ENCODE measurements around the gene MAST4.

Gene MAST4

GRCh38 chr5:67003685-67003934 is 407.4 kb downstream of the MAST4 start:
- in situ Hi-C loops (cut with HindIII; ENCODE audit: low pct_ligation_motif_present, low sequenced_read_pairs) = no loop called here
- peak overlapping the region; percentile 47 for H3K27ac ChIP-seq
- peak overlapping the region; percentile 69 for H3K4me3 ChIP-seq (ENCODE audit: low read depth, low read length)
- no peaks in the 10 kb centered on the region for H3K27me3 ChIP-seq (replicated peaks)
- no peak for TF ChIP-seq CTCF (IDR thresholded peaks at IDR 0.05; ENCODE audit: low read depth, low read length, missing control alignments)
- no peak for DNase-seq
- no peaks in the 10 kb centered on the region for H3K36me3 ChIP-seq (replicated peaks)

- in situ Hi-C loops (cut with HindIII; ENCODE audit: low pct_ligation_motif_present, low sequenced_read_pairs) = no loop called here
- no peak for TF ChIP-seq CTCF (IDR thresholded peaks at IDR 0.05; ENCODE audit: low read depth, low read length, missing control alignments)
- DNase-seq = peak; percentile 95
- Histone ChIP-seq H3K4me3 (ENCODE audit: low read depth, low read length) (peak overlapping the region; percentile 69), H3K27me3 (replicated peaks) (no peaks in the 10 kb centered on the region), H3K27ac (peak overlapping the region; percentile 47), H3K36me3 (replicated peaks) (no peaks in the 10 kb centered on the region)
Measured at GRCh38 chr5:67003935-67004729, 407.9 kb downstream of the MAST4 start.

GRCh38 chr5:67004730-67005350 is 408.6 kb downstream of the MAST4 start:
- no peak for TF ChIP-seq CTCF (IDR thresholded peaks at IDR 0.05; ENCODE audit: low read depth, low read length, missing control alignments)
- no peaks in the 10 kb centered on the region for H3K36me3 ChIP-seq (replicated peaks)
- H3K4me3 ChIP-seq (ENCODE audit: low read depth, low read length) = peak overlapping the region; percentile 69
- H3K27ac ChIP-seq = peak overlapping the region; percentile 47
- no peaks in the 10 kb centered on the region for H3K27me3 ChIP-seq (replicated peaks)
- DNase-seq = no peak
- in situ Hi-C loops (cut with HindIII; ENCODE audit: low pct_ligation_motif_present, low sequenced_read_pairs) = no loop called here

- H3K4me3 ChIP-seq (ENCODE audit: low read depth, low read length) = peak overlapping the region; percentile 69
- no peaks in the 10 kb centered on the region for H3K27me3 ChIP-seq (replicated peaks)
- in situ Hi-C loops (cut with HindIII; ENCODE audit: low pct_ligation_motif_present, low sequenced_read_pairs) = no loop called here
- no peak overlapping the region for H3K27ac ChIP-seq
- no peak for TF ChIP-seq CTCF (IDR thresholded peaks at IDR 0.05; ENCODE audit: low read depth, low read length, missing control alignments)
- H3K36me3 ChIP-seq (replicated peaks) = no peaks in the 10 kb centered on the region
- DNase-seq = no peak
Measured at GRCh38 chr5:67005737-67006499, 409.7 kb downstream of the MAST4 start.

GRCh38 chr5:67006500-67006848 is 410.3 kb downstream of the MAST4 start:
- Histone ChIP-seq H3K27ac (no peak overlapping the region), H3K27me3 (replicated peaks) (no peaks in the 10 kb centered on the region), H3K36me3 (replicated peaks) (no peaks in the 10 kb centered on the region), H3K4me3 (ENCODE audit: low read depth, low read length) (no peak overlapping the region)
- DNase-seq = no peak
- TF ChIP-seq CTCF (IDR thresholded peaks at IDR 0.05; ENCODE audit: low read depth, low read length, missing control alignments) = no peak
- in situ Hi-C loops (cut with HindIII; ENCODE audit: low pct_ligation_motif_present, low sequenced_read_pairs) = no loop called here

All from brain microvascular endothelial cell (primary cell).